Activated CD4-positive, alpha-beta T cell treated with anti-CD3 and anti-CD28 coated beads for 36 hours (primary cell): ENCODE measurements around the gene HNRNPL. TPM values are rescaled to one million over a fixed set of nuclear protein-coding genes. Genes with fewer than 3 reads are reported as not detected.
"Not testable (repeated sequence)": the region's sequence is repeated elsewhere in the genome, so short reads cannot be mapped to it uniquely, and the experiment has no call there.

Source experiments
- ATAC-seq: fragments of 200-7000 bp; cut with Tn5 transposase; one replicate; pipeline ENCODE4 v1.10.0; 2021; ENCODE audit warnings: mild to moderate bottlenecking, moderate library complexity
- CTCF ChIA-PET: fragments of 350-600 bp; sonication (Branson Sonifier 250); formaldehyde crosslinking; loops from one replicate; lab custom pipeline; 2021; ENCODE audit warnings: antibody characterized with exemption; lab: Charles Lee
- POLR2A ChIA-PET: fragments of 350-600 bp; sonication (Branson Sonifier 250); formaldehyde crosslinking; loops from one replicate; lab custom pipeline; 2021; ENCODE audit warnings: antibody characterized with exemption, inconsistent platforms; lab: Charles Lee
- DNase-seq: peaks from one replicate; pipeline ENCODE4 v3.0.0-alpha.2; 2020
- H3K27ac Mint-ChIP-seq: one replicate; pipeline ENCODE4 v1.8.0; 2021; ENCODE audit warnings: mixed read lengths
- H3K27me3 Mint-ChIP-seq: one replicate; pipeline ENCODE4 v1.8.0; 2021; ENCODE audit warnings: mixed read lengths
- H3K36me3 Mint-ChIP-seq: one replicate; pipeline ENCODE4 v1.8.0; 2021; ENCODE audit warnings: low read depth, mixed read lengths
- H3K4me1 Mint-ChIP-seq: one replicate; pipeline ENCODE4 v1.8.0; 2021; ENCODE audit warnings: mixed read lengths
- H3K4me3 Mint-ChIP-seq: one replicate; pipeline ENCODE4 v1.8.0; 2021; ENCODE audit warnings: mild to moderate bottlenecking, moderate library complexity, mixed read lengths
- H3K9me3 Mint-ChIP-seq: one replicate; pipeline ENCODE4 v1.8.0; 2021; ENCODE audit warnings: low read depth, mixed read lengths
- intact Hi-C, 2 experiments: fragments of 100-400 bp; cut with DNase I in 1 of 2; cut with micrococcal nuclease in 1 of 2; formaldehyde crosslinking; loops; one replicate each; pipeline versions ENCODE4 v1.14.2 to v1.15.1; 2022 to 2024; cut with DNase I, micrococcal nuclease
- total RNA-seq, 2 experiments: library from RNA; stranded (reverse); gene quantifications; one replicate each; pipeline ENCODE4 v1.2.3, GENCODE V29; 2021

HNRNPL gene
- total RNA-seq, 2 experiments from 2014 or later = 714 to 722 TPM

DNA sequence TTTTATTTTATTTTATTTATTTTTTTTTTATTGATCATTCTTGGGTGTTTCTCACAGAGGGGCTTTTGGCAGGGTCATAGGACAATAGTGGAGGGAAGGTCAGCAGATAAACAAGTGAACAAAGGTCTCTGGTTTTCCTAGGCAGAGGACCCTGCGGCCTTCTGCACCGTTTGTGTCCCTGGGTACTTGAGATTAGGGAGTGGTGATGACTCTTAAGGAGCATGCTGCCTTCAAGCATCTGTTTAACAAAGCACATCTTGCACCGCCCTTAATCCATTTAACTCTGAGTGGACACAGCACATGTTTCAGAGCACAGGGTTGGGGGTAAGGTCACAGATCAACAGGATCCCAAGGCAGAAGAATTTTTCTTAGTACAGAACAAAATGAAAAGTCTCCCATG is 5.2 kb upstream of the HNRNPL start:
- POLR2A ChIA-PET = not testable (repeated sequence)

DNA sequence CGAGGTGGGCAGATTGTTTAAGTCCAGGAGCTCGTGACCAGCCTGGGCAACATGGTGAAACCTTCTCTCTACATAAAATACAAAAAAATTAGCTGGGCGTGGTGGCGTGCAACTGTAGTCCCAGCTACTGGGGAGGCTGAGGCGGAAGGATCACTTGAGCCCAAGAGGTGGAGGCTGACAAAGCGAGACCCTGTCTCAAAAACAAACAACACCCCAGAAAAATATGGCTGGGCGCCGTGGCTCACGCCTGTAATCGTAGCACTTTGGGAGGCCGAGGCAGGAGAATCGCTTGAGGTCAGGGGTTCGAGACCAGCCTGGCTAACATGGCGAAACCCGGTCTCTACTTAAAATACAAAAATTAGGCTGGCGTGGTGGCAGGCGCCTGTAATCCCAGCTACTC is 3.4 kb upstream of the HNRNPL start:
- H3K9me3 Mint-ChIP-seq = no peaks in the 10 kb centered on the region
- POLR2A ChIA-PET = interaction anchor here (0.6 to 1.3 kb wide), 7 partner anchors 9 to 77 kb away, joined by 3 to 12 read pairs (median 3); partner anchors contain the start of genes MRPS12 and SARS2
- intact Hi-C loops = loop anchor here (5.0 kb wide), 3 partner anchors 196 to 426 kb away; partner anchors contain the start of genes PAK4 (in 1 of the 2) and RASGRP4 (in 1 of the 2)
- H3K27ac Mint-ChIP-seq = peak overlapping the region; percentile 95
- peaks cover 29% of the 10 kb centered on the region for H3K4me1 Mint-ChIP-seq
- no peak for DNase-seq
- no peaks in the 10 kb centered on the region for H3K27me3 Mint-ChIP-seq
- H3K4me3 Mint-ChIP-seq = peak overlapping the region; percentile 97
- ATAC-seq = no peak
- CTCF ChIA-PET = interaction anchor here (0.9 to 1.6 kb wide), 7 partner anchors 11 to 34 kb away, joined by 4 to 10 read pairs (median 6); partner anchors contain the start of gene ECH1
- H3K36me3 Mint-ChIP-seq = peaks cover 14% of the 10 kb centered on the region

More for the DNA sequence above, 5.2 kb upstream of the HNRNPL start:
- H3K4me3 Mint-ChIP-seq, H3K27me3 Mint-ChIP-seq, DNase-seq, H3K9me3 Mint-ChIP-seq, CTCF ChIA-PET, H3K27ac Mint-ChIP-seq, H3K36me3 Mint-ChIP-seq, ATAC-seq: not testable (repeated sequence)
- peaks cover 23% of the 10 kb centered on the region for H3K4me1 Mint-ChIP-seq
- intact Hi-C loops = loop anchor here (5.0 kb wide), 3 partner anchors 198 to 428 kb away; partner anchors contain the start of genes PAK4 (in 1 of the 2) and RASGRP4 (in 1 of the 2)

DNA sequence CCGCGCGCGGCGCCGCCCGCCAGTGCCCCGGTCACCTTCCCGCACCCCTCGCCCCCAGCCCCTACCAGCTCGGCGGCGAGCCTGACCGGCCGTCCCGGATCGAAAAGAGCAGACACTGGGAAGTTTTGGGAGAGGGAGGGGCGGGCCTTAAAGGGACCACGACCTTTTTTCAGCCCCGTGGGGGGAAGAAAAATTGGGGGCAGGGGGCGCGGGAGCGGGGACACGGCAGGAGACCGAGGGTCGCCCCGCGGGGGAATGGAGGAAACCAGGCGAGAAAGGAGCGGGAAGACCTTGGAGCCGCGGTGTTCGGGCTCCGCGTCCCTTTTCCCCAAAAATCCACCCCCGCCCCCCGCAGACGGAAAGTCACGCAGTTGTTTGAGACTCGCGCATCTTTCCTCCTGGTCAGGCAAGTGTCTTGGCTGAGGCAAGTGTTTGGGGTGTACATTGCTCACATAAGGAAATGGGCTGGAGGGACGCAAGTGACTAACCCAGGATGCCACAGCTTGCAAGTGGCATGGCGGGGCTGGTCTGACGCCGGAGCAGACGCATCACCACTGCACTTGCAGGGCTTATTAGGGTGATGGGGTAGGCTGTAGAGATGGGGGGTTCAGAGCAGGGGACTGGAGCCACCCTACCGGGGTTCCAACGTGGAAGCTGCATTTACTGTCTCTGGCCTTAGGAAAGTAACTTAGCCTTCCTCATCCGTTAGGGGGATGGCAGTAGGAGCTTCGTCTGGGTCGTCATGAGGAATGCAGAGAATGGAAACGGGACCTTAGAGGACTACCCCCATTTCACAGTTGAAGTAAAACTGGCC is 2.7 kb upstream of the HNRNPL start:
- ChIA-PET POLR2A (interaction anchor here (0.6 to 1.4 kb wide), 7 partner anchors 8 to 78 kb away, joined by 3 to 12 read pairs (median 4); partner anchors contain the start of genes MRPS12 and SARS2), CTCF (interaction anchor here (0.6 to 1.6 kb wide), 8 partner anchors 11 to 78 kb away, joined by 3 to 10 read pairs (median 6); partner anchors contain the start of genes ECH1, MRPS12 and SARS2)
- peak overlapping the region; percentile 97 for H3K4me3 Mint-ChIP-seq
- H3K36me3 Mint-ChIP-seq = peaks cover 22% of the 10 kb centered on the region
- ATAC-seq (no peak), DNase-seq (peak; percentile 81)
- peak overlapping the region; percentile 95 for H3K27ac Mint-ChIP-seq
- intact Hi-C loops = loop anchor here (1.0 to 5.0 kb wide), 5 partner anchors 13 to 425 kb away; partner anchors contain the start of genes PAK4 (in 1 of the 2) and RASGRP4 (in 1 of the 2)
- peaks cover 32% of the 10 kb centered on the region for H3K4me1 Mint-ChIP-seq
- no peaks in the 10 kb centered on the region for H3K27me3 Mint-ChIP-seq
- H3K9me3 Mint-ChIP-seq = no peaks in the 10 kb centered on the region

DNA sequence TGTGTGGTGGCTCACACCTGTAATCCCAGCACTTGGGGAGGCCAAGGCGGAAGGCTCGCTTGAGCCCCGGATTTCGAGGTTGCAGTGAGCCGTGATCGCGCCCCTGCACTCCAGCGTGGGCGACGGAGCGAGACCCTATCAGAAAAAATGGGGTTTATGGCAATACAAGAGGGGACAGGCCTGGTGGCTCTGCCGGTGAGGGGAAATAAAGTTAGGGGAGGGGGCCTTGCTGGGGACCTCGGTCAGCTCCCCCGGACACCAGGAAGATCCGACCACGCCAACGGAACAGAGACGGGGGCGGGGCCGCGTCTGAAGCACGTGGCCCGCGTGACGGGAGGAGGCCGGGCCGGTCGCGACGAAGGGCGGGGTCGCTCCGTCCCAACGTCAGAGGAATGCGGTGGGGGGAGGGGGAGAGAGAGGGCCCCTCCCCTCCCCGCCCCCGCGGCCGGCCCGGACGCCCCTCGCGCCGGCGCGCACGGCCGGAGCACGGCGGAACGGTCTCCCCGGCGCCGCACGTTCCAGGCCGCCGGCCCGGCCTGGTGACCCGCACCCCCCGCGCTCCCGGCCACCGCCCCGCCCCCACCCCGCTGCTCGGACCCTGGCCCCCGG is 1.9 kb upstream of the HNRNPL start:
- Mint-ChIP-seq H3K27me3 (no peaks in the 10 kb centered on the region), H3K9me3 (no peaks in the 10 kb centered on the region), H3K4me1 (peaks cover 32% of the 10 kb centered on the region), H3K4me3 (peak overlapping the region; percentile 97), H3K36me3 (peaks cover 29% of the 10 kb centered on the region), H3K27ac (peak overlapping the region; percentile 99)
- DNase-seq (peak; percentile 96), ATAC-seq (peak; percentile 2)
- intact Hi-C loops = loop anchor here (1.0 to 5.0 kb wide), 6 partner anchors 14 to 561 kb away; partner anchors contain the start of genes PAK4 (in 1 of the 2), PLEKHG2 (in 1 of the 2) and RASGRP4 (in 1 of the 2)
- POLR2A ChIA-PET = interaction anchor here (0.6 to 1.4 kb wide), 5 partner anchors 11 to 1302 kb away, joined by 3 to 6 read pairs (median 4); no protein-coding TSS in a partner anchor
- CTCF ChIA-PET = interaction anchor here (0.6 to 1.0 kb wide), 3 partner anchors 15 to 79 kb away, joined by 3 to 4 read pairs (median 3); partner anchors contain the start of genes MRPS12 and SARS2

DNA sequence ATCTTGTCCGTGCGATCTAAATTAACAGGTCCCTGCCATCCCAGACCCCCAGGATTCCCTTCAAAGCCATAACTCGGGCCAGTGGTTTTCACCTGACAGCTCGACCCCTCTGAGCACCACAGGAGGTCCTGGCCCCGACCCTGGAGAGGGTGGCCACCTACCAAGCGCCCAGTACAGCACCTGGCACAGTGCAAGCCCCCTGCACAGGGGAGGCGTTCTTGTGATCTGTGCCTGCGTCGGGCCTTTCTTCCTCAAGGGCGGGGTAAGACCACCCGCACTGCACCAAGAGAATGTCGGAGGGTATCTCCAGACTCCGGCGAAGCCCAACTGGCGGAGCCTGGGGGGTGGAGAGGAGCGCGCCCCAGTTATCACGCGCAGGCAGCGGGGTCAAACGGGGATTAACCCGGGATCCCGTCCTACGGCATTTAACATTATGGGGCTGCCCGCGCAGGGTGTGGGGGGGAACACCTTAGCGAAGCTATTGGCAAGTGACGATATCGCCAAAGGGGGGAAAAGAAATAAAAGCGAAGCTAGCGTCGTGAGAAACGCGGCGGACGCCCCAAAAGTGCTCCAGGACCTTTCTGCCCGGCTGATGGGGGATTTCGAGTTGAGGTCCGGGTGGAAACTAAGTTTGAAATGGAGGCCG is 1.3 kb upstream of the HNRNPL start:
- POLR2A ChIA-PET = interaction anchor here (0.6 to 1.4 kb wide), 5 partner anchors 11 to 1303 kb away, joined by 3 to 6 read pairs (median 4); no protein-coding TSS in a partner anchor
- CTCF ChIA-PET = interaction anchor here (0.6 to 1.0 kb wide), 3 partner anchors 16 to 79 kb away, joined by 3 to 4 read pairs (median 3); partner anchors contain the start of genes MRPS12 and SARS2
- H3K4me3 Mint-ChIP-seq = peak overlapping the region; percentile 97
- H3K27me3 Mint-ChIP-seq = no peaks in the 10 kb centered on the region
- intact Hi-C loops = loop anchor here (1.0 to 5.0 kb wide), 18 partner anchors 18 to 561 kb away; partner anchors contain the start of genes MRPS12 (in 2 of the 2), SARS2 (in 2 of the 2), ECH1 (in 1 of the 2) and EIF3K (in 1 of the 2)
- peak overlapping the region; percentile 99 for H3K27ac Mint-ChIP-seq
- H3K36me3 Mint-ChIP-seq = peaks cover 31% of the 10 kb centered on the region
- ATAC-seq (no peak), DNase-seq (peak; percentile 60)
- peaks cover 32% of the 10 kb centered on the region for H3K4me1 Mint-ChIP-seq
- no peaks in the 10 kb centered on the region for H3K9me3 Mint-ChIP-seq

DNA sequence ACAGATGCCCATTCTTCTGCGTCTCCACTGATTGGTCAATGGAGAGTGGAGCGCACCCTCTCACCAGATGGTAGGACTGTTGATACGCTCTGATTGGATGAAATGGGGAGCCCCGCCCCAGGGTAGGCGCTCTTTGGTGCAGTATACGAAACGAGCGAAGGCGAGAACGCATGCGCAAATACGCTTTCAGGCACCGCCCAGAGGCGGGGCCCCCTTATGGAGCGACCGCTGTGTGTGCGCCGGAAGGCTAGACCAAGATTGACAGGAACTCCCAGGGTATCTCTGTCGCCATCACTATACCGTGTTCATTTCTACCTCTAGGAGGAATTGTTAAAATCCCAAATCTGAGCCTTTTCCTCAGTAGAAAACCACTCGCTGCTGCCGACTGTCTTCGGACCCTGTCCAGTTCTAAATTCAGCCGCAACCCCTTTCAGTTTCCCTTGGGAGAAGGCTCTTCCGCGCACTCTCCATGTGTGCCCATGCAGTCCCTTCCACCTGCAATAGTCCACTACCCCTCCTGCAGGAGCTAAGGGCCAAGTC is 720 bp upstream of the HNRNPL start:
- Mint-ChIP-seq H3K4me3 (peak overlapping the region; percentile 97), H3K9me3 (no peaks in the 10 kb centered on the region), H3K27ac (peak overlapping the region; percentile 99), H3K27me3 (no peaks in the 10 kb centered on the region), H3K36me3 (peaks cover 37% of the 10 kb centered on the region), H3K4me1 (peaks cover 38% of the 10 kb centered on the region)
- ChIA-PET POLR2A (interaction anchor here (1.1 to 1.4 kb wide), 2 partner anchors 10 to 15 kb away, joined by 5 to 6 read pairs; no protein-coding TSS in a partner anchor), CTCF (interaction anchor here (1.0 kb wide), 1 partner anchor 19 kb away, joined by 3 read pairs; no protein-coding TSS in a partner anchor)
- intact Hi-C loops = loop anchor here (1.0 to 5.0 kb wide), 17 partner anchors 19 to 541 kb away; partner anchors contain the start of genes MRPS12 (in 2 of the 2), SARS2 (in 2 of the 2), ECH1 (in 1 of the 2) and EIF3K (in 1 of the 2)
- ATAC-seq (peak; percentile 84), DNase-seq (peak; percentile 99)

DNA sequence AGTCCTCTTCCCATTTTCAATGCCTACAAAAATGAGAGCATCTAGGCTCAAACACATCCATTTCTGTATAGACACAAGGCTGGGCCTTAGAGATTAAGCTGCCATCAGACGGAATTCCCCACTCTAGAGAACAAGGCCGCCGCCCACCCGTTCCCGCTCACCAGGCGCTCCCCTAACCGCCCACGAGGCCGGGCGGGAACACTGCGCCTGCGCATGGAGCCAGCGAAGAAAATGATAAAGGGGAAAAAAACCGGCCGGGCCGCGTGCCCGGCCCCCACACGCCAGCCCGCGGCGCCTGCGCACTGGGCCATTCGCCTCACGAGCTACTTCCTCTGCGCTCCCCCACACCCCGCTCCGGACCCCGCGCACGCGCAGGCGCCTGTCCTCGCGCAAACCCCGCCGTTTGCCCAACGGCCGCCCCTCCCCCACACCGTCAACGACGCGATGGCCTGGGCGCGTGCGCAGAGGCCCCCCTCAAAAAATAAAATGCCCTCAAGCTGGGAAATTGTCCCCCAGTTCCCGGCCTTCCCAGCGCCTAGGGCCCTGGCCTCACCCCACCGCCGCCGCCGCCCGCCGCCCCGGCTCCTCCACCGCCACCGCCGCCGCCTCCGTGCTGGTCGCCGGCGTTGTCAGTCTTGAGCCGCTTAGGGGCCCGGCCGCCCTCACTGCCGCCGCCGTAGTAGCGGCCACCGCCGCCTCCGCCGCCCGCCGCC is 483 bp downstream of the HNRNPL start:
- CTCF ChIA-PET = interaction anchor here (0.7 to 1.2 kb wide), 5 partner anchors 10 to 231 kb away, joined by 3 to 6 read pairs (median 3); partner anchors contain the start of genes EIF3K, MRPS12, RINL and SARS2
- Mint-ChIP-seq H3K27me3 (no peaks in the 10 kb centered on the region), H3K9me3 (no peaks in the 10 kb centered on the region), H3K4me1 (peaks cover 49% of the 10 kb centered on the region), H3K36me3 (peaks cover 48% of the 10 kb centered on the region), H3K27ac (peak overlapping the region; percentile 99), H3K4me3 (peak overlapping the region; percentile 97)
- POLR2A ChIA-PET = interaction anchor here (0.5 to 2.6 kb wide), 14 partner anchors 8 to 231 kb away, joined by 3 to 28 read pairs (median 6); partner anchors contain the start of genes ACTN4, ECH1, EIF3K and MRPS12
- peak; percentile 11 for ATAC-seq
- intact Hi-C loops = loop anchor here in 1 of 2 experiments (1.0 kb wide), 3 partner anchors 18 to 202 kb away; partner anchors contain the start of genes ACTN4, ECH1, NFKBIB and SIRT2
- peak; percentile 99 for DNase-seq

DNA sequence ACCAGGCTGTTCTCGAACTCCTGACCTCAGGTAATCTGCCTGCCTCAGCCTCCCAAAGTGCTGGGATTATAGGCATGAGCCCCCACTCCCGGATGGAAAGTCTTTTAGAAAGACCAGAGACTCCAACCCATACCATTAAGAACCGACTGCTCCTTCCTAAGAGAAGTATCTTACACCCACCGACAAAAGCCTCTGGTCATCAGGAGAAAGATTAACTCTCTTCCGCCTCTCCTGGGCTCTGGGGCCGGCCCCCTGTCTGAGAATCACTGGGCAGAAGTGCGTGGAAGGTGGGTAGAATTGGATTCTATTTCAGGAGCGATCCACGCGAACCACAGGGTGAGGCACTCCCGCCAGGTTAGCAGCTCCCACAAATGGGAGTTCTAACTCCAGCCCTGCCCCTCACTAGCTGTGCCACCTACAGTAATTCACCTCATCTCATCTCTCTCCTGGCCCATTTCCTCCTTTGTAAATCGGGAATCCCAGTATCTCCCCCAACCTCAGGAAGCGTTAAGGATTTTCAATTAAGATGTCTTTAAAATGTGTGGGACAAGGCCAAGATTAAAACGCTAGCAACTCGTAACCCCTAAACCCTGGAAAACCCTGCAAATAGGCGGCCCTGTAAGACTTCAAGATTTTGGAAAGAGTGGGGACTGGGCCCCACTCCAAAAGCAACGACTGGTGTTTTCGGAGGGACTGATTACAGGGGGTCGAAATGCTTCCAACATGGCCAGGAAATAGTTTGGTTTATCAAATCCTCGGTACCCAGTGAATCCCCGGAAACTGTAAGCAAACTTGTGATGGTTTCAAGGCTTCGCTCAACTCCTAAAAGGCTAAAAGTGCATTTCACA is 1.3 kb downstream of the HNRNPL start:
- Mint-ChIP-seq H3K4me1 (peaks cover 57% of the 10 kb centered on the region), H3K27me3 (no peaks in the 10 kb centered on the region), H3K4me3 (peak overlapping the region; percentile 97), H3K36me3 (peaks cover 56% of the 10 kb centered on the region), H3K9me3 (no peaks in the 10 kb centered on the region), H3K27ac (peak overlapping the region; percentile 99)
- ChIA-PET CTCF (interaction anchor here (0.6 to 1.2 kb wide), 6 partner anchors 10 to 230 kb away, joined by 3 to 6 read pairs (median 4); partner anchors contain the start of genes EIF3K, MRPS12, RINL and SARS2), POLR2A (interaction anchor here (0.5 to 2.6 kb wide), 16 partner anchors 8 to 230 kb away, joined by 3 to 28 read pairs (median 6); partner anchors contain the start of genes ACTN4, ECH1, EIF3K and MRPS12)
- DNase-seq (peak; percentile 17), ATAC-seq (no peak)
- intact Hi-C loops = loop anchor here in 1 of 2 experiments (1.0 kb wide), 3 partner anchors 17 to 201 kb away; partner anchors contain the start of genes ACTN4, ECH1, NFKBIB and SIRT2
